GM10847 (cell line): ENCODE results near the gene EYS.

Source experiments
- POLR2A ChIP-seq: IDR thresholded peaks from 2 replicates; pipeline ENCODE4 v1.6.1; 2011; ENCODE audit not compliant: insufficient read length; ENCODE audit errors: extremely low read depth

Gene EYS

GRCh38 chr6:63806573-63806913 lies 1900.5 kb downstream of the EYS start:
- no peak for TF ChIP-seq POLR2A

GRCh38 chr6:63805808-63806572 lies 1901.0 kb downstream of the EYS start:
- TF ChIP-seq POLR2A = no peak

GRCh38 chr6:63805345-63805744 lies 1901.7 kb downstream of the EYS start:
- TF ChIP-seq POLR2A = no peak

GRCh38 chr6:63804381-63804956 lies 1902.6 kb downstream of the EYS start:
- TF ChIP-seq POLR2A = no peak

GRCh38 chr6:63803371-63803770 lies 1903.7 kb downstream of the EYS start:
- TF ChIP-seq POLR2A = no peak

- no peak for TF ChIP-seq POLR2A
These were observed 1904.3 kb downstream of the EYS start for GRCh38 chr6:63802606-63803206.

- TF ChIP-seq POLR2A = no peak
These were observed 1907.2 kb downstream of the EYS start for GRCh38 chr6:63799813-63800212.

- TF ChIP-seq POLR2A = no peak
These were observed 1907.7 kb downstream of the EYS start for GRCh38 chr6:63799313-63799712.

GRCh38 chr6:63798378-63798777 lies 1908.6 kb downstream of the EYS start:
- no peak for TF ChIP-seq POLR2A

- TF ChIP-seq POLR2A = no peak
These were observed 1909.3 kb downstream of the EYS start for GRCh38 chr6:63797721-63798120.

GRCh38 chr6:63795826-63796225 lies 1911.2 kb downstream of the EYS start:
- no peak for TF ChIP-seq POLR2A

GRCh38 chr6:63795006-63795405 lies 1912.0 kb downstream of the EYS start:
- TF ChIP-seq POLR2A = no peak

GRCh38 chr6:63793465-63794137 lies 1913.4 kb downstream of the EYS start:
- no peak for TF ChIP-seq POLR2A

GRCh38 chr6:63792736-63793464 lies 1914.1 kb downstream of the EYS start:
- no peak for TF ChIP-seq POLR2A

GRCh38 chr6:63790334-63790733 lies 1916.7 kb downstream of the EYS start:
- no peak for TF ChIP-seq POLR2A

- TF ChIP-seq POLR2A = no peak
These were observed 1917.3 kb downstream of the EYS start for GRCh38 chr6:63789699-63790098.

- no peak for TF ChIP-seq POLR2A
These were observed 1918.5 kb downstream of the EYS start for GRCh38 chr6:63788569-63788968.
